ENCODE measurements around the gene SFXN3. TPM values are rescaled to one million over a fixed set of nuclear protein-coding genes. Genes with fewer than 3 reads are reported as not detected.

SFXN3 gene, protein sequence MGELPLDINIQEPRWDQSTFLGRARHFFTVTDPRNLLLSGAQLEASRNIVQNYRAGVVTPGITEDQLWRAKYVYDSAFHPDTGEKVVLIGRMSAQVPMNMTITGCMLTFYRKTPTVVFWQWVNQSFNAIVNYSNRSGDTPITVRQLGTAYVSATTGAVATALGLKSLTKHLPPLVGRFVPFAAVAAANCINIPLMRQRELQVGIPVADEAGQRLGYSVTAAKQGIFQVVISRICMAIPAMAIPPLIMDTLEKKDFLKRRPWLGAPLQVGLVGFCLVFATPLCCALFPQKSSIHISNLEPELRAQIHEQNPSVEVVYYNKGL
- total RNA-seq (2013; cell fraction: nucleolus; rRNA removed) = 10.8 and 13.6 TPM in 2 replicates
- 1.1 and 1.2 TPM in 2 replicates for total RNA-seq (2014; rRNA removed)
- total RNA-seq (2014; rRNA removed; fragmentation: Illumina TruSeq; extraction: Trizol) = 0.63 and 1.1 TPM in 2 replicates
- 1.0 and 1.2 TPM in 2 replicates for total RNA-seq (2021)
- polyA plus RNA-seq (2011; ENCODE audit: low read depth) = 1.1 TPM
- 8.7 and 11.3 TPM in 2 replicates for polyA plus RNA-seq (2011; rRNA removed)
- 14.5 and 15.4 TPM in 2 replicates for polyA plus RNA-seq (2011; cell fraction: cytosol; rRNA removed)
- 29.3 and 42.3 TPM in 2 replicates for polyA plus RNA-seq (2011; cell fraction: nucleus; rRNA removed)
- polyA plus RNA-seq (2012) = 1.7 and 4.3 TPM in 2 replicates
- 1.3 and 1.7 TPM in 2 replicates for polyA plus RNA-seq (2014; fragmentation: Illumina TruSeq; extraction: Trizol)
- polyA plus RNA-seq (2014; fragmentation: Nextera tagmentation; extraction: Ambion mirVana) = under 1 TPM; 0.05 to 0.44 TPM
- 1.7 and 2.5 TPM in 2 replicates for polyA plus RNA-seq (2014; rRNA removed)
- polyA plus RNA-seq (2016; fragmentation: Nextera tagmentation; extraction: Ambion mirVana) = 1 to 10 TPM in 1 of 2 experiments, under 1 TPM in 1; 0.56 to 1.2 TPM
- 4.9 and 11.1 TPM in 2 replicates for polyA minus RNA-seq (2011; rRNA and poly(A)+ RNA removed)
- 7.1 and 11.8 TPM in 2 replicates for polyA minus RNA-seq (2011; cell fraction: cytosol; rRNA and poly(A)+ RNA removed)
- 6.2 and 6.5 TPM in 2 replicates for polyA minus RNA-seq (2011; cell fraction: nucleus; rRNA and poly(A)+ RNA removed)
- percentile 50 among the genes with signal in this experiment for Bru-seq, nascent RNA
- percentile 50 among the genes with signal in this experiment for BruChase-seq, experiment 1, labeled RNA remaining after a 6-hour chase
- BruChase-seq, experiment 2, labeled RNA remaining after a 2-hour chase = percentile 52 among the genes with signal in this experiment
- long read RNA-seq, experiment 1 = 0 reads
- long read RNA-seq, experiment 2 = 0 reads

DNA sequence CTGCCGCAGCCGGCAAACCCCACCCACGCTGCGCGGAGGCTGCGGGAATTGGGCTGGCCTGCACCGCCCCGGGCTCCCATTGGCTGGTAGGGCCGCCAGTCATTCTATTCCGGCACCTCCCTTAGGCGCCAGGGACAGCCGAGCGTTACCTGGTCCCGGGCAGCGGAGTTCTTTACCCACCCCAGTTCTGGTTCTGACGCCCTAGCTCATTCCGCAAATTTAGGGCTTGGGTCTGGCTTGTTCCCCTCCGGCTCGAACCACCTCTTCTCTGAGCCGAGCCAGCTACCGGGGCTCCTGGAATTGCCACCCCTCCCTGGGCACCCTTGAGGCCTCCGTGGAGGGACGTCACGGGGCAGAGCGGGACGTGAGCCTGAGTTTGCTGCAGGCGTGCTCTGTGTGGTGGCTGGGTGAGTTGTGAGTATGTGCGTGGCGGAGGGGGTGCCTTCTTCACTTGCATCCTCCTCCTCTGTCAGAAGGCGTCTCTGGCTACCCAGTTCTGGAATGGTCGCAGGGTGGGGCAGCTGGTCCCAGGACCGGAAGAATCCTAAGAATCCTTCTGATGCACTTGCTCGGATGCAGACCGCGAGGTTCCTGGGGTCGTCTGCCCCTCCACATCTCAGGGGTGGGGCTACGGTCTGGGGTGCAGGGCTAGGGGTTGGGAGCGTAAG, at the start of gene SFXN3, which contains the start of gene PDZD7:
Gene SFXN3 (plus strand): TSS at position 107 of the 668 bp plus-strand sequence. CDS start 3,461 bp downstream, outside the sequence.
Gene PDZD7 (minus strand): TSS at position 2 of the 668 bp plus-strand sequence. CDS start 910 bp downstream, outside the sequence.
- DNase-seq (ENCODE audit: low read depth, low spot score) (peak; percentile 48), FAIRE-seq (peak; percentile 44), ATAC-seq (peak; percentile 96)
- SMC1A ChIA-PET (ENCODE audit: uncharacterized antibody, unreplicated experiment) = interaction anchor here (0.5 to 4.3 kb wide), 6 partner anchors 11 to 540 kb away, joined by 3 to 24 read pairs (median 3); no protein-coding TSS in a partner anchor
- POLR2A ChIA-PET = interaction anchor here (0.6 to 1.7 kb wide), 7 partner anchors 12 to 557 kb away, joined by 3 to 8 read pairs (median 3); partner anchors contain the start of genes DPCD, KAZALD1 and POLL
- Histone ChIP-seq H2AFZ (ENCODE audit: control insufficient read depth, low read depth, low read length) (peak within 1 kb of the TSS; percentile 91), H3K27ac (ENCODE audit: control insufficient read depth, insufficient read depth) (no peak within 1 kb of the TSS), H3K4me1 (ENCODE audit: control insufficient read depth, insufficient read depth, low read length) (peaks cover 21% of the 10 kb centered on the region), H3K4me3 (peak within 1 kb of the TSS; percentile 64), H3K36me3 (ENCODE audit: control insufficient read depth in 2 of 2, insufficient read depth in 2 of 2, low read length in 1 of 2) (no peaks in the 10 kb centered on the region), H3K27me3 (replicated peaks in 1 of 2; ENCODE audit: control insufficient read depth in 2 of 2, insufficient read depth in 2 of 2, low read length in 1 of 2) (peaks cover 5 to 9% of the 10 kb centered on the region in 2 experiments), H3K9me3 (replicated peaks; ENCODE audit: control insufficient read depth, insufficient read depth, low read length) (no peaks in the 10 kb centered on the region), H4K20me1 (ENCODE audit: control insufficient read depth, insufficient read depth) (no peaks in the 10 kb centered on the region), H3K79me2 (ENCODE audit: control insufficient read depth, insufficient read depth, low read length) (no peaks in the 10 kb centered on the region), H3K4me2 (ENCODE audit: control insufficient read depth, insufficient read depth) (peak within 1 kb of the TSS; percentile 95), H3K9ac (ENCODE audit: control insufficient read depth, insufficient read depth, low read length) (peak within 1 kb of the TSS; percentile 22; the same call in 1 of the 2 replicates)
- no TSS peak for BruUV-seq (replicated peaks)
- CTCF ChIA-PET = interaction anchor here (0.5 to 6.5 kb wide), 15 partner anchors 8 to 123 kb away, joined by 3 to 86 read pairs (median 5); partner anchors contain the start of genes KAZALD1 and LZTS2
- intact Hi-C loops (cut with micrococcal nuclease; ENCODE audit: unreplicated experiment) = loop anchor here (5.0 kb wide), 1 partner anchor 36 kb away; no protein-coding TSS in a partner anchor
- WGBS (ENCODE audit: insufficient coverage, insufficient replicate concordance, low lambda C conversion rate, missing lambda C conversion rate) = 2% methylated on average over 37 of the region's 38 CpGs
- RAD21 ChIA-PET (ENCODE audit: unreplicated experiment) = interaction anchor here (1.0 to 2.3 kb wide), 8 partner anchors 10 to 64 kb away, joined by 3 to 13 read pairs (median 4); no protein-coding TSS in a partner anchor
- in situ Hi-C loops (cut with MboI) = no loop called here
- TF ChIP-seq EZH2 (IDR thresholded peaks at IDR 0.05; ENCODE audit: borderline replicate concordance, control insufficient read depth, low read depth, low read length) = no peak
- peak; percentile 53; the same call in 1 of the 2 replicates for TF ChIP-seq CREB1 (IDR thresholded peaks at IDR 0.05; ENCODE audit: low read depth)
- TF ChIP-seq, protein P1, sequence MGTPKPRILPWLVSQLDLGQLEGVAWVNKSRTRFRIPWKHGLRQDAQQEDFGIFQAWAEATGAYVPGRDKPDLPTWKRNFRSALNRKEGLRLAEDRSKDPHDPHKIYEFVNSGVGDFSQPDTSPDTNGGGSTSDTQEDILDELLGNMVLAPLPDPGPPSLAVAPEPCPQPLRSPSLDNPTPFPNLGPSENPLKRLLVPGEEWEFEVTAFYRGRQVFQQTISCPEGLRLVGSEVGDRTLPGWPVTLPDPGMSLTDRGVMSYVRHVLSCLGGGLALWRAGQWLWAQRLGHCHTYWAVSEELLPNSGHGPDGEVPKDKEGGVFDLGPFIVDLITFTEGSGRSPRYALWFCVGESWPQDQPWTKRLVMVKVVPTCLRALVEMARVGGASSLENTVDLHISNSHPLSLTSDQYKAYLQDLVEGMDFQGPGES (IDR thresholded peaks at IDR 0.05) = peak; percentile 83
- 0 out of 2 replicates have a peak, but pooled peaks have one; percentile 28 for TF ChIP-seq MXI1 (IDR thresholded peaks at IDR 0.05; ENCODE audit: low read depth, low read length)
- TF ChIP-seq ZZZ3 (IDR thresholded peaks at IDR 0.05; ENCODE audit: control insufficient read depth, insufficient read length, low read depth) = no peak
- no peak for TF ChIP-seq JUNB (IDR thresholded peaks at IDR 0.05)
- 0 out of 2 replicates have a peak, but pooled peaks have one; percentile 33 for TF ChIP-seq NRF1 (conservative IDR thresholded peaks at IDR 0.05; ENCODE audit: low read depth, low read length)
- no peak for TF ChIP-seq IRF4 (IDR thresholded peaks at IDR 0.05; ENCODE audit: low read depth, low read length)
- TF ChIP-seq CEBPB (IDR thresholded peaks at IDR 0.05; ENCODE audit: borderline replicate concordance in 1 of 2, low read depth in 2 of 2, low read length in 2 of 2) = no peak
- TF ChIP-seq LARP7 (IDR thresholded peaks at IDR 0.05) = 0 out of 2 replicates have a peak, but pooled peaks have one; percentile 32
- TF ChIP-seq BHLHE40 (IDR thresholded peaks at IDR 0.05; ENCODE audit: borderline replicate concordance in 1 of 2, low read depth in 2 of 2, low read length in 1 of 2) = peak in 1 of 2 experiments; percentile 13; a peak in 1 of 4 replicates
- TF ChIP-seq HDAC6 (IDR thresholded peaks at IDR 0.05; ENCODE audit: unreplicated experiment) = no peak
- no peak for TF ChIP-seq FOXM1 (IDR thresholded peaks at IDR 0.05; ENCODE audit: low read depth, low read length)
- peak; percentile 51; the same call in 1 of the 2 replicates for TF ChIP-seq NFYA (IDR thresholded peaks at IDR 0.05; ENCODE audit: borderline replicate concordance, low read depth, low read length)
- peak; percentile 67 for TF ChIP-seq FOS (IDR thresholded peaks at IDR 0.05; ENCODE audit: borderline replicate concordance, extremely low read depth, insufficient read length)
- TF ChIP-seq KLF5 (IDR thresholded peaks at IDR 0.05; ENCODE audit: partially characterized antibody) = no peak
- TF ChIP-seq MYB (IDR thresholded peaks at IDR 0.05; ENCODE audit: borderline replicate concordance, low read depth, low read length) = no peak
